GM21717 (cell line): ENCODE data around the gene EML6.

Experiments used
- ATAC-seq: cut with Tn5 transposase; IDR thresholded peaks from one replicate; pipeline ENCODE4 v1.9.1; 2021; ENCODE audit warnings: mild to moderate bottlenecking, moderate library complexity; ENCODE audit not compliant: unreplicated experiment

EML6 gene

GRCh38 chr2:55013936-55014335 is 290.5 kb downstream of the EML6 start:
- no peak for ATAC-seq

- no peak for ATAC-seq
These were observed 291.8 kb downstream of the EML6 start for GRCh38 chr2:55014962-55015939.

- ATAC-seq = no peak
These were observed 294.0 kb downstream of the EML6 start for GRCh38 chr2:55017428-55017827.

GRCh38 chr2:55017880-55018279 is 294.4 kb downstream of the EML6 start:
- no peak for ATAC-seq

- ATAC-seq = no peak
These were observed 295.2 kb downstream of the EML6 start for GRCh38 chr2:55018619-55019018.

- ATAC-seq = no peak
These were observed 296.2 kb downstream of the EML6 start for GRCh38 chr2:55019526-55020258.
